Activated gamma-delta T cell treated with anti-CD3 and anti-CD28 coated beads, Interleukin-2, amount 50 U/mL, for 16 hours (primary cell): ENCODE data around the gene ELFN2.

ENCODE experiments used
- DNase-seq: peaks from one replicate; pipeline ENCODE4 v3.0.0-alpha.2; 2020; ENCODE audit warnings: low read depth

The ELFN2 gene

DNA sequence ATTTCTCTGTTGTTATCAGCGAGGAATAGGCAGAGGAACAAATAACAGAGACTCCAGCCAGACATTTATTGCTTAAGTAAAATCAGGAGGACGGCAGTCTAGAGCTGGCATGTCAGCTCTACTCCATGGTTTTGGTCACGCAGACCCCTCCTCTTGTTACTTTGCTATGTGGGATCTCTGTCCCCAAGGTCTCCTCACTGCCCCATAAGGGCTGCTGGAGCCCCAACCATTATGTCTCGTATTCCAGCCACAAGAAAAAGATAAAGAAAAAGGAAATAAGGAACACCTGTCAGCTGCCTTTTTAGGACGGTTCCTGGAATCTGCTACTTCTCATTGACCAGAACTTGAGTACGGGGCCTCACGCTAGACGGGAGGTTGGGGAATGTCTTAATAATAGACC is 70.4 kb downstream of the ELFN2 start:
- no peak for DNase-seq

DNA sequence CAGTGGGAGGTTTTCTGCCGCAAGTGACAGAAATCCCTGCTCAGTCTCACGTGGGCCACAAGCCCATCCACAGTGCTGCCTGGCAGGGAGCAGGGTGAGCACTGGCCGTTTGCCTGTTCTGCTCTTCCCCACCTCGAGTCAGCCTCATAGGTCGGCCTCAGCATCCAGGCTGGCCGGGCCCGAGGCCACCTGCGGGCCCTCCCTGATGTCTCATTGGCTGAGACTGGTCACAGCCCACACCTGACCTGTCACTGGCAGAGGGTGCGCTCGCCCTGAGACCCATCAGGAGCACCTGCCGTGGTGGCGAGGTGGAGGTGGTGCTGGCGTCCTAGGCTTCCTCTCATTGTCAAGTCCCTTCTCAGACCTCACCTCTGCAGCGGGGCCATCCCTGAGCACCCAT is 72.1 kb downstream of the ELFN2 start:
- DNase-seq, result no peak

DNA sequence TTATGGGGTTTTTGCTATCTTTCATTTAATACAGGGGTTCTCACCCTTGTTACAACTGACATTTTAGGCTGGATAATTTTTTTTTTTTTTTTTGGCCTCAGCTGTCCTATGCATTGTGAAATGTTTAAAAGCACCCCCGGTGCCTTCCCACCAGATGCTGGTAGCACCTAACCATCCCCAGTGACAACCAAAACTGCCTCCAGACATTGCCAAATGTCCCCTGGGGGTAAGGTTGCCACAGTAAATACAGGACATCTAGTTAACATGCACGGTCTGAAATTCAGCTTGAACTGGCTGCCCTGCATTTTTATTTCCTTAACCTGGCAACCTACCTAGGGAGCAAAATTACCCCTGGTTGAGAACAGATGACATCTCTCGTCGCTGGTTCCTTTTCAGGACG is 72.6 kb downstream of the ELFN2 start:
- no peak for DNase-seq

DNA sequence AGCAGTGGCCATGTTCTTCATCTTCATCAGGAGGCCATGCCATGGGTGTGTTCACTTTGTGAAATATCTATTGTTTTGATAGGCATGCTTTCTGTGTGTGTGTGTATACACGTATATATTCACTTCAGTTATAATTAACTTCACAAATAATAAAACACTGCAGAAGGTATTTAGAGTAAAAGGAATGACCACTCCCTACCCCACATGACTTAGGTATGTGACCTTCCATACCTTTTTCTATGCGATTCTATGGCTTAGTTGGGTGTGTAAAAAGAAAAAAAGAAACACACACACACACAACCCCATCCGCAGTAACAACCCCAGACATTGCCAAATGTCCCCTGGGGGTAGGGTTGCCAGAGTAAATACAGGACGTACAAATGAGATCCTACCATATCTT is 73.0 kb downstream of the ELFN2 start:
- no peak for DNase-seq

DNA sequence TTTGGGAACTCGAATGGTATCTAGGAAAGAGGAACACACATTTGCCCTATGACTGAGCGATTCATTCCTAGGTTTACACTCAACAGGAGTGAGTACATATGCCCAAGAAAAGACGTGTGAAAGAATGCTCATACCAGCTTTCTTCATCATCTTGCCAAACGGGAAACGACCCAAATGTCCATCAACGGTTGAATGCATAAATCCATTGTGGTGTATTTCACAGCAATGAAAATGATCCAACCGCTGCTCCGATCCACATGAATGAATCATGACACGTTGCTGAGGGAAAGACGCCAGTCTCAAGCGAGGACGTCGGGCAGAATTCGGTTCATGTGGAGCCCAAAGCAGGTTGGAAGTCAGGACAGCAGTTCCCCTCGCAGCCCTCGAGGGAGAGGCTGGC is 73.4 kb downstream of the ELFN2 start:
- DNase-seq, result no peak

DNA sequence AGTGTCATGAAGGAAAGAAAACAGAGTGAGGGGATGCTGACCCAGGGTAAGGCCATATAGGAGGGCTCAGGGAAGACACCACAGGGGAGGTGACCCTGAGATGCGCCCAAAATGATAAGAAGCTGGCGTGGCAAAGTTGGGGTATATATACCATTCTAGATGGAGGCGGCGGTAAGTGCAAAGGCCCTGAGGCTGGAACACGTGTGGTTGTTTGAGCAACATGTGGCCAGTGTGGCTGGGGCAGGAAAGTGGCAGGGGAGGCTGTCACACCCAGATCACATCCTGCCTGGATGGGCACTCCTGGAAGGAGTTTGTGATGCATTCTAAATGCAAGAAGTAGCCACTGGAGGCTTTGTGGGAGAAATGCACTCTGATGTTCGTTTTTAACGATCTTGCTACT is 74.8 kb downstream of the ELFN2 start:
- DNase-seq, result no peak

DNA sequence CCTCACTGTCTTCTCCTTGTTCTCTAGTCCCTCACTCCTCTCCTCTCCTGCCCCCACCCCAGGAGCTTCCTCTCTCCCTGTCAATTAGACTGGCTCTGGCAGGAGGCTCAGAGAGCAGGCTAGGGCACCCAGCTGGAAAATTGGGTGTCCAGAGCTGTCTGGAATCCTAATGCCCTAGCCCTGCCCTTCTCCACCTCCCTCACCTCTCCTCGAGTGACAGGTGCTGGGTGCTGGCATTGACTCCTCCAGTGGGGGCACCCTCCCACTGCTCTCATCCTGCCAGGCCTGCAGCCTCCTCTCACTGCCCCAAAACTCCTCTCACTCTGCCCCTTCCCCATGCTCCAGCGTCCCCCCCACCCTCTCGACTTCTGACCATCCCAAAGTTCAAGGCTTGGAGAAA is 76.0 kb downstream of the ELFN2 start:
- no peak for DNase-seq

DNA sequence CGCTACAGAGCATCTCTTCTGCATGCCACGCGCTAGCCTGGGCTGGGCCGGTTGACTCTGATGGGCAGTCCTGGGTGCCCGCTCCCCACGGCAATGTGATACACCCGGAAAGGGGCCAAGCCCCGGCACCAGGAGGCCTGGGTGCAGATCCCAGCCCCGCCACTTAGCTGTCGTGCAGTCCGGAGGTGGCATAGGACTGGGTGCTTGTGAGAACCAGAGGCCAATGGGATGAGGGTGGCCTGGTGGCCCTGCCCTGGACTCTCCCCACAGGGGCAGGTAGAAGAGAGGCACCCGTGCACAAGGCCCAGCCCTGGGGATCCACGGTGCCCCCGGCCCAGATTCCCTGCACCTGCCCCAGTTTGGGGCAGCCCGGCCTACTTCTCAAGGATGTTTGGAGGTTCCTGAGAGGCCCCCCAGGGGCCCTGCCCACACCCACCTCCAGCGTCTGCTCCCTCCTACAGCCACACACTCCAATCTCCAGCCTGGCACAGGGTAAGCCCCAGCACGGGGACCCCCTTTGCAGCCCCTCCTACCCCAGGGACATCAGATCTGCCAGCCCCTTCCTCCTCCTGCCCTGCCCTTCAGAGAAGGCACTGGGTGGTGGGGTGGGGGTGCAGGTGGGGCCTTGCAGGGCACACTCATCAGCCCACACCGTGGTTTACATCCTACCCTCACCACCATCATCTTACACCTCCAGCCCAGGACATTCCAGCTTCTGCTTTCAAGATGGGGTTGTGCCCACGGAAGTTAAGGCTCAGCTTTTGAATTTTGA is 78.0 kb downstream of the ELFN2 start:
- no peak for DNase-seq

DNA sequence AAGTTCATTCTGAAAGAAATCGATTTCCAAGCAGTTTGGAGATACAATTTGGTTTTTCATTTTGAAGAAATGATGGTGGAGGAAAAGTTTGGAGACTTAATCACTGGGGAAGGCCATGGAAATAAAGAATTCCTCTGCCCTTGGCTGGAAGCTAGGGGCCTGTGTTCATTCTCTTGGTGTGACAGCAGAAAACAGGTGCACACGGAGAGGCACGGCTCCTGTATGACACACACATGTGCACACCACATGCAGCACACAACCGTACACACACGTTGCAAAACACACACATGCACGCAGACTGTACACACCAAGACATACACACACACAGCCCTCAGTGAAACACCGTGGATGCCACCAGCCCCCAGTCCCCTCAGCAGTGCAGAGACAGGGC is 80.8 kb downstream of the ELFN2 start:
- no peak for DNase-seq

DNA sequence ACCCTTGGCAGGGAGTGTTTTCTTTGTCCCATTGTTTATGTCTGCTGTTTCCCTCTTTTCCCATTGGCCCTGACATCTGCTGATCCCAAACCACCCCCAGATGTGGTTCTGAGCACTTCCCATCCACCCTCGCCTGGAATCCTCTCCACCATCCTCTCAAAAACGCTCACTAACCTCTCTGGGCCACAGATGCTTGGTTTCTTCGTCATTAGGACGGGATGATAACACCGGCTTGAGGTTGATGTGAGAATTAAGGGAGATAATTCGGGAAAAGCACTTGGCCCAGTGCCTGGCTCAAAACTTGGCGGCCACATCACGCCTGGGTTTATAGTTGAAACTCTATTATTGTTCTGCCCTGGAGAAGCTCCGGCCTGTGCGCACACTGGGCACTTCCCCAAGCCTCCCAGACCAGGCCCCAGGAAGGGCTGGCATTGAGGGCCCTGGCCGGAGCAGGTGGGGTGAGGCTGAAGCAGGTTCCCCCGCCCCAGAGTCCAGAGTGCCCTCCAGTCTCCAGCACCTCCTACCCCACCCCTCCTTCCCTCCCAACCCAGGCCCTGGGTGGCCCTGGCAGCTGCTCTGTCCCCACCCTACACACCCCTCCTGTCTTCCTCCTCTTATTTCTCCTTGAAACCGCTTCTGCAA is 81.3 kb downstream of the ELFN2 start:
- DNase-seq, result no peak

DNA sequence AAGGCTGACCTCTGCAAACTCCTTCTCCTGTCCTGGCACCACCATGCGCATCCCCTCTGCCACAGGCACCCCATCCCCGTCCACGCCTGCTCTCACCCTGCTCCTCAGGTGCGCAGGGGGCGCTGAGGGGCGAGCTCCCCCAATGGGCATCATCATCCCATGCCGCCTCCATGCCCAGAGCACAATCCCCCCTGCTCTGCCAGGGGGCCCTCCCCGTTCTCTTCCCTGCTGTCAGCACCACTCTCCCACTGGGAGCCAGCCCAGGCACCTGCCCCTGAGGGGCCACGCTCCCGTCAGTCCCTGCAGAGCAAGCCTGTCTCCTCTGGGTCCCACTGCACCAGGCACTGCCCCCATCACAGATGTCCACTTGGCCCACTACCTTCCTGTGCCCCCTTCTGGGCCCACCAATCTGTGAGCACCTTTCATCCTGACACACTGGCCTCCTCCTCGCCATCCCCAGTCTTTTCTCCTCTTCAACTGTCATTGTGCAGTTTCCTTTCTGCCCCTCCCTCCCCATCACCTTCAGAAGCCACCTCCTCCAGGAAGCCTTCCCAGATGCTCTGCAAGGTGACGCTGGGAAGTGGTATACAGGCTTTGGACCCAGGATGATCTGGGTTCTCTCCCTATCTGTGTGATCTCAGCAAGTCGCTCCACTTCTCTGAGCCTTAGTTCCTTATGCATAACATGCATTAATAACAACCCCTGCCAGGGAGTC is 82.4 kb downstream of the ELFN2 start:
- DNase-seq, result no peak

DNA sequence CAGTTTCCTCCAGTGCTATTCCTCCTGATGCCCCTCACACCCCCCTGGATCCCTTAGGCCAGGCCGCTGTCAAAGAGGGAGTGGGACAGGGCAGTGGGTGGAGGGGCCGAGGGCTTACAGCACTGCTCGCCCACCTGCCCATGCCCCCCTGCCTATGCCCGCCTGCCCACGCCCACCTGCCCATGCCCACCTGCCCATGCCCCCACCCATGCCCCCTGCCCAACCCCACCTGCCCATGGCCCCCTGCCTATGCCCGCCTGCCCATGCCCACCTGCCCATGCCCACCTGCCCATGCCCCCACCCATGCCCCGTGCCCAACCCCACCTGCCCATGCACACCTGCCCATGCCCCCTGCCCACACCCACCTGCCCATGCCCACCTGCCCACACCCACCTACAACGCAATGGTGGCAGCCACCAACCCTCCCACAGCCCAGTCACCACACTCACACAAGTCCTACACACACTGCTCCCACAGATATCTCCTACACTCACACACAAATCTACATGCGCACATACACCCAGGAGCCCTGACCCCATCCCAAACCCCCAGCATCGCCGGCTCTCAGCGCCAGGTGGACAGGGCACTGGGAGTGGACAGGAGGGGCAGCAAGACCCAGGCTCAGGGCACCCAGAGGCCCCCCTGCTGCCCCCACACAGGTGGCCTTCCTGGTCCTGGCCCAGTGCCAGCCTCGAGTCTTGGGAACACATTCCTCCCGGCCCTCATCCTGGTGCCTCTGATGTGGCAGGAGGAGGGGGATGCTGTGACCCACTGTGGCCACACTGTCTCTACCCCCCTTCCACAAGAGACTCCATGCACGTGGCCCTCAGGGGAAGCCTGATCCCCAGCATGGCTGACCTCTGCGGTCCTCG is 83.2 kb downstream of the ELFN2 start:
- DNase-seq, result no peak

DNA sequence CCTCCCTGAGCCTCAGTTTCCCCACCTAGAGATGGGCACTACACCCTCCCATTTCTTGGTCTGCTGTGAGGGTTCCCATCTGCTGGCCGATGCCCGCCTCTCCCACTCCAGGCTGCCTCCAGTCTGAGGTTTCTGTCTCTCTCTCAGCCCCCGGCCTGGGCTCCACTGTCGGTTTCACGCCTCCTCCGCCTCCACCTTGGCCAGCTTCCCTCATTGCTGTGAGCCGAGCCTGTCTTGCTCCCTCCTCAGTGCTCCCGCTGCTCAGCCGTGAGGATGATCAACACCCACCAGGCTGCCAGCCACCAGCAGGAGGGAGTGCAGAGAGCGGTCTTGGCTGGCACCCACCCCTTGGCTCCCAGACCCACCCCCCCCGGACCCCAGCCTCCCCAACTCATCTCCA is 83.9 kb downstream of the ELFN2 start:
- no peak for DNase-seq

DNA sequence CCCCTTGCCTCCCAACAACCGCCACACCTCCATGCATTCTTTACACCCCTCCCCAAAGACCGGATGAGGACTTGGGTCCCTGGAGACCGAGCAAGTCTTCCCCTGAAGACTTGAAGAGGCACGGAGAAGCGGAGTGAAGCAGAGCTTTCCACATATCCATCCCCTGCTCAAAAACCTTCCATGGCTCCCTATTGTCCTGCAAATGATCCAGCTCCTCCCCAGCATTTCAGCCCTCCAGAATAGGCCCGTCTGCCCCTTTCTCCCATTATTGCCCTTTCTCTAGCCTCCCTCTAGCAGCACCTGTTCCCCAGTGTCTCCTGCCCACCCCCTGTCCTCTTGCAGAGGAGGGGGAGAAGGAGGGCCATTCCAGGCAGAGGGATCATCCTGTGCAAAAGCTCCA is 85.2 kb downstream of the ELFN2 start:
- no peak for DNase-seq

DNA sequence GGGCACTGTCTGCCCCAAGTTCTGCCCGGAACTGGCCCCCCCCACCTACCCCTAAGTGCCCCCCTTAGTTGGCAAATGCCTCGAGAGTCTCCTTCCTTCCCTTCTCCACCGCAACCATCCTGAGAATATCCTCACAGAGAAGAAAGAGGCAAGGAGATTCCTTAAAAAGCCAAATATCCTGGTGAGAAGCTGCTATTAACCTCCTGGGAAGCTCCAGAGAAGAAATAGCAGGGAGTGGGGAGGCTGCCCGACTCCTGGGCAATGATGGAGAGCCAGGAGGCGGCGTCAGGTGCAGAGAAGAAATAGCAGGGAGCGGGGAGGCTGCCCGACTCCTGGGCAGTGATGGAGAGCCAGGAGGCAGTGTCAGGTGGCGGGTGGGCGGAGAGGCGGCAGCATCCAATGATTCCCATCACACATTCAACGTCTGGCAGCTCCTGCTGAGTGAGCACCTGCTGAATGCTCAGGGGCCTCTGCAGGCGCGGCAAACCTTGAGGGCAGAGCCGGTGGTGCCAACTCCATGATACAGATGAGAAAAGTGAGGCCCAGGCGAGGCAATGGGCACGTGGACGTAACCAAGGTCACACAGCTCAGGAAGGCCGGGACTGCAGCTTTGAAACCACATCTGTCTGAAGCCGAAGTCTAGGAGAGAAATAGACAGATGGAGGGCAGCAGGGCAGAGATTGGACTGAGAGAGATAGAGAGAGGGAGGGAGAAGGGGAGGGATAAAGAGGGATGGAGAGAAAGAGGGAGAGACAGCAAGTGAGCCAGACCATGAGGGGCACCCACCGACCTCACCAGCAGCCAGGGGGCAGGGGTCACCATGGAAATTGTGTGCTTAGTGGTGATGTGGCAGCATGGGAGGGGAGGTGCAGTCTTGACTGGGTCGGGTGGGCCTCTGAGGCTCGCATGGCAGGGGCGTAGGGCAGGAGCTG is 86.7 kb downstream of the ELFN2 start:
- no peak for DNase-seq

DNA sequence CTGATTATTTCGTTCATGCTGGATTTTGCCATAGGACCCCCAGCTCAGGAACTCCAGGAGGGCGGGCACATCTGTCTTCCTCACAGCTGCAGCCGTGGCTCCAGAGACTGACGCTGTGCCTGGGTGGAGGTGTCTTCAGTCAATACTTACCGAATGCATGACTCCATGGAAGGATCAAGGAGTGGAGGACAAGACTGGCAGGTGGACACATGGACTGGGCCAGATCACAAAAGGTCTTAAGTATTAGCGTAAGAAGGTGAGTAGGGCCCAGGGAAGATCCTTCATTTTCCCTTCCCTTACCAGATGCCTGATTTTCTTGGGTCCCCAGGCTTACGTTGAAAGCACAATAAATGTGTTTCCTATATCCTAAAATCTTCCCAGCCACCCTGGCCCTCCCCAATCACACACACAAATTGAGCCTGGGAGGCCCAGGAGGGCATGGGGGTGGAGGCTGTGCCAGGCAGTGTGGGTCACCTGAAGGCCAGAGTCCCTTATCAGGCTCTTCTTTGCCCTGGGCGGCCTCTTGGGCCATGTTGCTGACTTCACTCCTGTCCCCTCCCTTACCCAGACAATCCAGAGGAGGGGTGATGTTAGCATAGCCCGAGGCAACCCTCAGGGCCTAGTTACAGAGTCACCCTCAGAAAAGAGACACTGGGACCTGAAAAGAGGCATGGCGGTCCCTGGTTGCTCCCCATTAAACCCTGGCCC is 88.6 kb downstream of the ELFN2 start:
- DNase-seq, result no peak

DNA sequence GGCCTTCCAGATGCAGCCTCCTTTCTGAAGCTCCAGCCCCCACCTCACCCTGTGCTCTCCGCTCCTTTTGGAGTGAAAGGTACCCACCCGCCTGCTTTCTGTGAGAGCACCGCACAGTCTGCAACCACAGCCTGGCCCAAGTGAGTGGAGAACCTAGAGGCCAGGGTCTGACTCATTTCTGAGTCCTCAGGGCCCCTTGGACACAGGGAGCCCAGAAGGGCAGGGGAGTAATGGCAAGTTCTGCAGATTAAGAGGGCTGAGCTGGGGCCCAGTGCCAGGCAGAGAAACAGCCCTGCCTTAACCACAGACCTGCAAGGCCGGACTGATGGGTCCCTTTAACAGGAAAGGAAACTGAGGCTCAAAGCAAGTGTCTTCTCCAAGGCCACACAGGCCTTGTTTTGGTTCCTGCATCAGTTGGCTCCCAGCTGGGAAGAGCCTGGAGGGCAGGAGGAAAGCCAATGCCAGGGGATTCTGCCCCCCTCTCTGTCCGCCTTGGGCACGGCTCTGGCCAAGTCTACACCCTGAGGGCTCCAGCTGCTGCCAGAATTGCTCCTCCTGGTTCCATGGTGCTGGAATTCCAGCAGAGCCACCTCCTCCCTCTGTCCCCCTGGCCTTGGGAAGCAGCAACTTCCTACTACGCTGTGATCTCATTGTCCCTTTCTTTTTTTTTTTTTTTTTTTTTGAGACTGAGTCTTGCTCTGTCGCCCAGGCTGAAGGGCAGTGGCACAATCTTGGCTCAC is 89.9 kb downstream of the ELFN2 start:
- no peak for DNase-seq

DNA sequence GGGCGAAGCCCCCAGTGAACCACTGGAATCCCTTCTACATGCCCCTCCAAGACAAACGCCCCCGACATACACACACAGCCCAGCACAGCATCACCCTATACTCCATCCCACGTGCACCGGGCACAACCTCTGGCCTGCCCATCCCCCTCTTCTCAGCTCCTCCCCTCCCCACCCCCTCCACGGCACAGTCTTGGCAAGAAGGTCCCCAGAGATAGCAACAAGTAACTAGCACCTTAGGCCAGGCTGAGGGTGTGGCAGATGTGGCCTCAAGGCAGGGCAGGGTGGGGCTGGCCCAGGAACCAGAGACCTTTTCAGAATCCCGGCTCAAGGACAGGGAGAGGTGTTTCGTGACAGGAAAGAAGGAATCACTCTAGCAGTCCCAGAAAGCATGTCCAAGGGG is 90.7 kb downstream of the ELFN2 start:
- no peak for DNase-seq

DNA sequence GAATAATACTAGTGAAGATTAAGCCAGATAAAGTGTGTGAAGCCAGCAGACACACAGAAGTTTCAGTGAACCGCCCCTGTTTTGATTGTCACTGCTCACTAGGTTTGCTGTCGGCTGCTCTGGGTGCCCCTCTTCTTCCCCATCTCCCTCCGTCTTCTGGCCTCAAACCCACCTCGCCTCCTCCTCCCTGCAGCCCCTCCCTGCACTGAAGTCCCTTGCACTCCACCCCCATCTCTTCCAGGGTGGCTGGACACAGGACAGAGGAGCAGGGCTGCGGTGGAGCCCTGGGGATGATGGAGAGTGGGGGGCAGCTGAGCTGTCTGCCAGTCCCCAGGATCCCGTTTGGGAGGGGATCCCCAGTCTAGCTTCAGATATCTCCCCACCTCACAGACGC is 91.5 kb downstream of the ELFN2 start:
- DNase-seq, result no peak
